Ectodermal cell (in vitro differentiated cells): ENCODE data around the gene ITIH1.

Experiments used
- H3K27ac ChIP-seq: 2 replicates; pipeline ENCODE4 v1.7.0; 2013; ENCODE audit warnings: mild to moderate bottlenecking, low read depth, low read length; ENCODE audit not compliant: insufficient read depth, poor library complexity, severe bottlenecking
- H3K27me3 ChIP-seq: 2 replicates; pipeline ENCODE4 v1.7.0; 2013; ENCODE audit warnings: mild to moderate bottlenecking, low read length; ENCODE audit not compliant: insufficient read depth, control insufficient read depth, poor library complexity, severe bottlenecking
- H3K36me3 ChIP-seq: one replicate; pipeline ENCODE4 v1.7.0; 2013; ENCODE audit warnings: low read length; ENCODE audit not compliant: control insufficient read depth, insufficient read depth
- H3K4me1 ChIP-seq: one replicate; pipeline ENCODE4 v1.7.0; 2013; ENCODE audit warnings: low read length; ENCODE audit not compliant: control insufficient read depth, insufficient read depth
- H3K4me3 ChIP-seq: 2 replicates; pipeline ENCODE4 v1.7.0; 2013; ENCODE audit warnings: low read depth, low read length, control low read depth; ENCODE audit not compliant: insufficient read depth
- H3K9me3 ChIP-seq: 2 replicates; pipeline ENCODE4 v1.7.0; 2013; ENCODE audit warnings: mild to moderate bottlenecking, low read length, moderate library complexity; ENCODE audit not compliant: control insufficient read depth
- WGBS, 2 experiments: methylation state at CpG; one replicate each; pipeline ENCODE4 v1.1.7; 2013; ENCODE audit warnings: missing lambda C conversion rate in 2 of 2; 5-methylcytosine and 5-hydroxymethylcytosine counted together

Gene ITIH1

DNA sequence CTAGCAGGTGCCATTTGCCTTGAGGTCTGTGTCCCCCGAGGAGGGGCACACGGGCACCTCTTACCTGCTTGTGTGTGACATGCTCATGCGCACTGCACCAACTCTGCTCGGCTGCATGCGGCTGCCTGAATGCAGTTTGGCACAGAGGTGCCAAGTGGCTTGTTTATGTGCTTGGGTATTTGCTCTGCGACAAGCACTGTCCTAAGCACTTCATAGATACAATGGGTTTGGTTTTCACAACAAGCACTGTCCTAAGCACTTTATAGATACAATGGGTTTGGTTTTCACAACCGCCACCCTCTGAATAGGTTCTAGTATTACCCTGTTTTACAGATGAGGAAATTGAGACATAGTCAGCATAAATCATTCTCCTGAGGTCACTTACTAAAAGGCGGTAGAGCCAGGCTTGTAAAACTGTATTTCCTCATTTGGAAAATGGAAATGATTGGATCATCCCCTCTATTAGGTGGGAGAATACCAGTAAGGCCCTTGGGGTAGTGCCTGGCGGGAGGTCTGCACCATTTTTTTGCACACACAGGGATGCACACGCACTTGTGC lies 52.6 kb downstream of the ITIH1 start:
- Histone ChIP-seq H3K4me3 (no peak overlapping the region), H3K4me1 (peaks cover 36% of the 10 kb centered on the region), H3K27ac (no peak overlapping the region), H3K36me3 (peaks cover 4% of the 10 kb centered on the region), H3K9me3 (no peaks in the 10 kb centered on the region), H3K27me3 (no peaks in the 10 kb centered on the region)
- 94% methylated on average over 10 of the region's 10 CpGs for WGBS, 2 experiments

GRCh38 chr3:52830535-52831258 lies 53.3 kb downstream of the ITIH1 start, which contains the start of gene ITIH4:
ITIH4 (minus strand) TSS chr3:52830672; CDS start chr3:52830642, 30 bp downstream.
- no peak within 1 kb of the TSS for H3K4me3 ChIP-seq
- peaks cover 4% of the 10 kb centered on the region for H3K36me3 ChIP-seq
- no peaks in the 10 kb centered on the region for H3K9me3 ChIP-seq
- peaks cover 42% of the 10 kb centered on the region for H3K4me1 ChIP-seq
- WGBS, 2 experiments: 90 to 92% methylated on average over 16 of the region's 16 CpGs
- no peak within 1 kb of the TSS for H3K27ac ChIP-seq
- no peaks in the 10 kb centered on the region for H3K27me3 ChIP-seq

DNA sequence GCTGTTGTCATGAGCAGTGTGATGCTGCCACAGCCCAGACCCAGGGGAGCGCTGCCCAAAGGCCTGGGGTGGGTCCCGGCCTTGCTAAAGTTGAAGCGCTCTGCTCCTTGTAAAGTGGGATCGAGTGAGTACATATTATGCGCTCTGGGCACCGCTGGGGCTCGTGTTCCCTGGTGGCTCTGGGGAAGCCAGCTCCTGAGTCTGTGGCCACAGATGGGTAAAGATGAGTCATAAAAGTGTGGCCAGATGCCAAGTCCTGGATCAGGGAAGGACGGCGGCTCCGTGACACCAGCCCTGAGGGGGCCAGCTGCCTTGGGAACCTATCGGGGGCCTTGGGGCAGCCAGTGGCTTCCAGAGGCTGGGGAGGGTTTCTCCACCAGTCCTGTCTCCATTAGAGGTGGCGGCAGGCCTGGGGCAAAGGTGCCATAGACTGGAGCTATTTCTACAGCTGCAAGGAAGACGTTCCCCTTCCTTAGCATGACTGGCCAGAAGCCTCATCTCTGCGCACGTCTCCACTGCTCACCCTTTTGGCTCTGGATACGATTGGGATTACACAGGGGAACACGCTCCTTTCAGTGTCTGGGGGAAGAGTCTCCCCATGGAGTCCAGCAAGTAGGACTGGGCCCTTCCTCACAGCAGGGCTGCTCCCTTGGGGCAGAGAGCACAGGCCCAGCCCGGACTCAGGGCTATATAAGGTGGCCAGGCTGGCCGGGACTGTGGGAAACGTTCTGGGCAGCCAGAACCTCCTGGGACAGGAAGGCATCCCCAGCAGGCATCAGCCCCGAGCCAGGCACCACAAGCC lies 54.3 kb downstream of the ITIH1 start:
- peaks cover 4% of the 10 kb centered on the region for H3K36me3 ChIP-seq
- no peak overlapping the region for H3K4me3 ChIP-seq
- no peaks in the 10 kb centered on the region for H3K9me3 ChIP-seq
- no peaks in the 10 kb centered on the region for H3K27me3 ChIP-seq
- peaks cover 52% of the 10 kb centered on the region for H3K4me1 ChIP-seq
- H3K27ac ChIP-seq: no peak overlapping the region
- 89 to 90% methylated on average over 21 of the region's 21 CpGs for WGBS, 2 experiments

- no peak overlapping the region for H3K4me3 ChIP-seq
- H3K36me3 ChIP-seq: peaks cover 4% of the 10 kb centered on the region
- peaks cover 53% of the 10 kb centered on the region for H3K4me1 ChIP-seq
- H3K9me3 ChIP-seq: no peaks in the 10 kb centered on the region
- no peak overlapping the region for H3K27ac ChIP-seq
- whole genome bisulfite sequencing, 2 experiments: 93 to 94% methylated on average over 14 of the region's 14 CpGs
- no peaks in the 10 kb centered on the region for H3K27me3 ChIP-seq
Measured at GRCh38 chr3:52833202-52833601, 55.8 kb downstream of the ITIH1 start.

DNA sequence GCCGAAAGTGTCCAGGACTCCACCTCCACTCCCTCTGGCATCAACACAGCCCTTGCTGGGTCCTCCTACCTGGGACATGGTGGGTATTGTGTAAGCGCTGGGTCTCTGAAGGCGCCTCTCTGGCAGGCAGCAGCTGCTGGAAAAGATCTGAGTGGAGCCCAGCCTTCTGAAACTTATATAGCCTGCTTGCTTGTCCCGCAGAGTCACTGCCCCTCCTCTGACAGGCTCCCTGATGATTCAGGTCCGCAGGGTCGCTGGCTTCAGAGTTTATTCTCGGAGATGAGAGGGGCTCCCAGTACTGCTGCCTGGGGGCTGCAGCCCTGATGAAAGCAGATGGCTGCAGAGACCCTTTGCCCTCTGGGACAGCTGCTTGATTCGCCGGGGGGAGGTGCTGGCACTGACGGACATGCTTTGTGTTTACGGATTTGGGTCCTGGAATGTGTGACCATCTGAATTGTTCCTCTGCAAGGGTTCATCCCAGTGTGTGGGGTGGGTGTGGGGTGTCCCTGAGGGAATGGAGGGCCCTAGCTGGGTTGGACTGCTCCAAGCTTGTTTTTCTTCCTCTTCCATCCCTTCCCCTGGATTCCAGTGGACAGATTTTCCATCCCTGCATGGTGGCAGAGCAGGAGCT lies 57.6 kb downstream of the ITIH1 start, which contains the start of gene MUSTN1:
MUSTN1 (minus strand) TSS at position 149 of the 631 bp plus-strand sequence; CDS start at position 78, 71 bp downstream.
- H3K27ac ChIP-seq: peak within 1 kb of the TSS; percentile 93
- WGBS, 2 experiments: 23 to 28% methylated on average over 11 of the region's 11 CpGs
- no peaks in the 10 kb centered on the region for H3K9me3 ChIP-seq
- H3K36me3 ChIP-seq: peaks cover 4% of the 10 kb centered on the region
- peaks cover 53% of the 10 kb centered on the region for H3K4me1 ChIP-seq
- H3K27me3 ChIP-seq: no peaks in the 10 kb centered on the region
- H3K4me3 ChIP-seq: peak within 1 kb of the TSS; percentile 36

DNA sequence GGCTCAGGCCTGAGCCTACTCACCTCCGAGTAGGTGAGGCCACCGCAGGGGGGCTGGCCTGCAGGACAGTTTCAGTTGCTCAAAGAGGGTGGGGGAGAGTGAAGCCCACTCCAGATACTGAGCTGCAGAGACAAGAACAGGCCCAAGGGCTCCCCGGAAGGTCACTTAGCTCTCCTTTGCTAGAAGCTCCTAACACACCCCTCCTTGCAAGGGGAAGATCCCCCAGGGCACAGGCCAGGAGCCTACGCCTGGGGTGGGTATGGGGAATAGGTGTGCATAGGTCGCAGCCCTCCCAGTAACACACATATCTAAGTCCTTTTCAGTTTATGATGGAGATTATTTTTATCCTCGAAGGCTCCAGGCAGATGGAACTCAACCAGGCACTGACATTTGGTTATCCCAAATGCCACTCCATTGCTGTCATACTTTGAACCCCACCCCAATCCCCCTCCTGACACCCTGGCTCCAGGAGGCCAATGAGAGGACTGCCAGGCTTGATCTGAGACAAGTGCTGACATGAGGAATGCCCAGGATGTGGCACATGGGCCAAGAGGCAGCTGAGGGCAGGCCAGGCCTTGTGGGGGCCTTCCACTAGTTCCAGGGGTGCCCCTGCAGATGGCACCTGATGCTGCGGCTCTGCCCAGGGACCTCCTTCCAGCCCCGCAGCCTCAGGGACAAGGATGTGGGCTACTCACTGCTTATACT lies 58.5 kb downstream of the ITIH1 start:
- Histone ChIP-seq H3K27me3 (no peaks in the 10 kb centered on the region), H3K9me3 (no peaks in the 10 kb centered on the region), H3K27ac (peak overlapping the region; percentile 93), H3K36me3 (peaks cover 4% of the 10 kb centered on the region), H3K4me3 (peak overlapping the region; percentile 36), H3K4me1 (peaks cover 57% of the 10 kb centered on the region)
- WGBS, 2 experiments: 83 to 88% methylated on average over 6 to 8 of the region's 8 CpGs

GRCh38 chr3:52836471-52836845 lies 59.1 kb downstream of the ITIH1 start:
- H3K4me3 ChIP-seq: no peak overlapping the region
- peaks cover 3% of the 10 kb centered on the region for H3K36me3 ChIP-seq
- H3K27me3 ChIP-seq: no peaks in the 10 kb centered on the region
- WGBS, 2 experiments: 93 to 95% methylated on average over 5 of the region's 5 CpGs
- H3K9me3 ChIP-seq: no peaks in the 10 kb centered on the region
- H3K4me1 ChIP-seq: peaks cover 57% of the 10 kb centered on the region
- no peak overlapping the region for H3K27ac ChIP-seq

GRCh38 chr3:52836986-52837385 lies 59.6 kb downstream of the ITIH1 start:
- no peak overlapping the region for H3K27ac ChIP-seq
- WGBS, 2 experiments: 93 to 96% methylated on average over 4 of the region's 4 CpGs

GRCh38 chr3:52838561-52839267 lies 61.3 kb downstream of the ITIH1 start:
- H3K27me3 ChIP-seq: no peaks in the 10 kb centered on the region
- 89 to 94% methylated on average over 8 of the region's 8 CpGs for WGBS, 2 experiments
- no peaks in the 10 kb centered on the region for H3K9me3 ChIP-seq
- H3K4me1 ChIP-seq: peaks cover 44% of the 10 kb centered on the region
- H3K4me3 ChIP-seq: no peak overlapping the region
- H3K27ac ChIP-seq: no peak overlapping the region
- H3K36me3 ChIP-seq: no peaks in the 10 kb centered on the region

More at GRCh38 chr3:52836986-52837385, 59.6 kb downstream of the ITIH1 start:
- H3K36me3 ChIP-seq: no peaks in the 10 kb centered on the region
- H3K4me1 ChIP-seq: peaks cover 55% of the 10 kb centered on the region
- H3K4me3 ChIP-seq: no peak overlapping the region
- no peaks in the 10 kb centered on the region for H3K9me3 ChIP-seq
- no peaks in the 10 kb centered on the region for H3K27me3 ChIP-seq
